ENCODE results near the gene SDS.

Gene SDS, protein sequence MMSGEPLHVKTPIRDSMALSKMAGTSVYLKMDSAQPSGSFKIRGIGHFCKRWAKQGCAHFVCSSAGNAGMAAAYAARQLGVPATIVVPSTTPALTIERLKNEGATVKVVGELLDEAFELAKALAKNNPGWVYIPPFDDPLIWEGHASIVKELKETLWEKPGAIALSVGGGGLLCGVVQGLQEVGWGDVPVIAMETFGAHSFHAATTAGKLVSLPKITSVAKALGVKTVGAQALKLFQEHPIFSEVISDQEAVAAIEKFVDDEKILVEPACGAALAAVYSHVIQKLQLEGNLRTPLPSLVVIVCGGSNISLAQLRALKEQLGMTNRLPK

DNA sequence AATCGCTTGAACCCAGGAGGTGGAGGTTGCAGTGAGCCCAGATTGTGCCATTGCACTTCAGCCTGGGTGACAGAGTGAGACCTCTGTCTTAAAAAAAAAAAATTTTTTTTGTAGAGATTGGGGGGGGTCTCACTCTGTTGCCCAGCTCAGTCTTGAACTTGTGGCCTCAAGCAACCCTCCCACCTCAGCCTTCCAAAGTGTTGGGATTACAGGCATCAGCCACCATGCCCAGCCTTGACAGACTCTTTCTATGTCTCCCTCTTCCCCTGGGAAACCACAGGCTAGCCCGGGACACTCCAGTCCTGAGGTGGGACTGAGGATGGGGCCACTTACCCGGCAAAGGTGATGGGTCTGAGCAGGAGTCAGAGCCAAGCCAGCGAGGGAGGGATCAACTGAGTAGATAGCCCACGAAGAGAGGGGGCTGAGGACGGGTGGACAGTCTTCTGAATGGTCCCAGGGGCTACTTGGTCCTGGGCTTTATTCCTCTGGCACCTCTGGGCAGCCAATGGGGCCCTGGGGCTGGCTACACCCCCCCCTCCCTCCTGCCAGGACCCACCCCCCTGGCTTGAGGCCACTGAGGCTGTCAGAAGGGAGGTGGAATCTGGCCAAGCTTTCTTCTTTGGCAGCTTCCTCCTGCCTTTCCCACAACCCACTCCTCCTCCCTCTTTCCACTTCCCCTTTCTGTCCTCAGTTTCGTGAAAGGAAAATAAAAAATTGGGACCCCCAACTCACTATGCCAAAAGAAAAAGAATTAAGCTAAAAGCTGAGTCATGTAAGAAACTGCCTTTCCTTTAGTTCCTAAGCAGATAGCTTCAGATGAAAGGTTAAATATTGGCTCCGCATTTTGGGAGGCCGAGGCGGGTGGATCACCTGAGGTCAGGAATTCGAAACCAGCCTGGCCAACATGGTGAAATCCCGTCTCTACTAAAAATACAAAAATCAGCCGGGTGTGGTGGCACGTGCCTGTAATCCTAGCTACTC is at the start of gene SDS:
SDS (minus strand) TSS at position 453 of the 981 bp plus-strand sequence. CDS start 4,179 bp downstream, outside the sequence.
- no peak for DNase-seq (ENCODE audit: low read depth)

DNA sequence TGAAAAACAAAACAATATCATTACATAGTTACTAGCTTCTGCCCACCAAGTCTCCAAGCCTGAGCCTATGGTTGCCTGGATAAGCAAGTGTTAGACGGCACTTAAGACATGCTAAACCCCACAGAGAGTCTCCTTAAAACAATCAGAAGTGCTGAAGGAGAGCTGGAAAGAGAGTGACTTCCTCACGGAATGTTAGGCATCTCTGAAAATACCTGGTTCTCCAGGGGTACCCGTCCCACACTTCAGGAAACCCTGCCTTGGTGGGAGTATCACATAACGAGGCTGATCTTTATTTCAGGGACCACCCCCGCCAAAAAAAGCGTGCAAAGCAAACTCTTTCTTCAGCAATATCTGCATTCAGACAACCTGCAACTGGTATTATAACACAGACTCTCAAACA is 49.6 kb upstream of the SDS start:
- no peak for DNase-seq (ENCODE audit: low read depth)

DNA sequence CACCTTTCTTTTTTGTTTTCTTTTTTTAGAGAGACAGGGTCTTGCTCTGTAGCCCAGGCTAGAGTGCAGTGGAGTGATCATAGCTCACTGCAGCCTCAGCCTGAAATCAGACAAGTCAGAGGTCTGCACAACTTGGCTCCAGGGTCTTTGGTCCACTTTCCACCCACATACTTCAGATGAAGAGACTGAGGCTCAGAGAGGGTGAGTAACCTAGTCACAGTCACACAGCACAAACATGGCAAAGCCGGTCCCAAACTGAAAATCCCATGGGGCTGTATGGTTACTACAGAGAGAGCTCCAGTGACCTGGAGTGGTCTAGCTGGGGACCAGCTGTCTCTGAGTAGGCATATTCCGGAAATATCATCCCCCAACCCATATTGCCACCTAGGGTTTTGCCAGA is 48.8 kb upstream of the SDS start:
- DNase-seq (ENCODE audit: low read depth), result no peak

DNA sequence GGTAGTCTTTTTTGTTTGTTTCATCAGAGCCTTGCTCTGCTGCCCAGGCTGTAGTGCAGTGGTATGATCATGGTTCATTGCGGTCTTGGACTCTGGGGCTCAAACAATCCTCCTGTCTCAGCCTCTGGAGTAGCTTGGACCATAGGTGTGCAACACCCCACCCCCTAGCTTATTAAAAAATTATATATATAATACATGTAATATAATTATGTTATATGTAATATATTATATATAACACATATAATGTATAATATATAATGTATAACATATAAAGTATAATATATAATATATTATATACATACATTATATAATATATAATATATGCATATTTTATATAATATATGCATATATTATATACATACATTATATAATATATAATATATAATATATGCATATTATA is 46.2 kb upstream of the SDS start:
- DNase-seq (ENCODE audit: low read depth), result no peak

DNA sequence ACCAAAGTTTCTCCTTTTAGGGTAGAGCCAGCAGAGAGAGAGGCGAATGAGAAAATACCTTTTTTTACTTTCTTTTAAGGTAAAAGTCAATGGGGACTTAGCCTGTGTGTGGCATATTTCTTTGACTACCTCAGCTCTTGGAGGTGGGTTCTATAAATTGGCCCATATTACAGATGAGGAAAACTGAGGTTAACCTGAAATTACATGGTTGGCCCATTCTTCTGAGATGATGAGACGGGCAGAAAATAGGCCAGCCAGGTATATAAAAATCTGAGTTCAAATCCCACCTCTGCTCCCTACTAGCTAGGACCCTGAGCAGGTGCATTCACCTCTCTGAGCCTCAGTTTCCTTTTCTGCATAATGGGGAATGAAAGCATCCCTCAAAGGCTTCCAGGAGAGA is 45.6 kb upstream of the SDS start:
- no peak for DNase-seq (ENCODE audit: low read depth)

DNA sequence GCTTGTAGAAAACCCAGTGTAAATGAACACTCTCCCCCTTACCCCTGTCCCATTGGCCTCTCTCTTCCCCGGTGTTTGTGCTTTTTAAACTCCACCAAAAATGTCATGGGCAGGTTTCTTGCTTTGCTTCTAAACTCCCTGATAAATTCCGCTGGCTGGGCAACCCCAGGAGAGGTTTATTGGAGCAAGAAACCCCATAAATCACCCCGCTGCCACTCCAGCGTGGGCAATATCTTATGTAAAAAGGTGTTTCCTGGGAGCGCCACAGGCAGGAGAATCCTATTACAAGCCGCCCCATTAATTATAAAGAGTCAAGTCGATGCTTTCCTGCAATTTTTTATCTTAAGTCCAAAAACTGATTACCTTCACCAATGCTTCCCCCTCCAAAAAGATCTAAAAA is 45.2 kb upstream of the SDS start:
- no peak for DNase-seq (ENCODE audit: low read depth)

DNA sequence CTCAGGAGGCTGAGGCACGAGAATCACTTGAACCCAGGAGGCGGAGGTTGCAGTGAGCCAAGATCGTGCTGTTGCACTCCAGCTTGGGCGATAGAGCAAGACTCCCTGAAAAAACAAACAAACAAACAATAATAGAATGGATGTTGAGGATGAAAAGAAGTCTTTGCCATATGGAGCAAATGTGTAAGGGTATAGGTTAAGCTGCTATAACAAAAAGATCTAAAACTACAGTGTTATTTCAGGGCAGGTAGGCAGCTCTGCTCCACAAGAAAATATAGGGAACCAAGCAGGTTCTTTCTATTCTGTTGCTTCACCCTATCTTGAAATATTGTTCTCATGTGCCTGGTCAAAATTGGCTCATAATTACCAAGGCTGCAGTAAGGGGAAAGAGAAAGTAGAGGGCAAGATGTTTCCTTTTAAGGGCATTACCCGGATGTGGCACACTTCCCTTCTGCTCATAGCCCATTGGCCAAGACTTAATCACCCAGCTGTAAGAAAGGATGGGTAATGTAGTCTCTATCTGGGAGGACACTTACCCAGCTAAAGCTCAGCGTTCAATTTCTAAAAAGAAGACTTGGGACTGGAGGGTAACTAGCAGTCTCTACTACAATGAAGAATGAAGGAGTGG is 42.0 kb upstream of the SDS start:
- no peak for DNase-seq (ENCODE audit: low read depth)

DNA sequence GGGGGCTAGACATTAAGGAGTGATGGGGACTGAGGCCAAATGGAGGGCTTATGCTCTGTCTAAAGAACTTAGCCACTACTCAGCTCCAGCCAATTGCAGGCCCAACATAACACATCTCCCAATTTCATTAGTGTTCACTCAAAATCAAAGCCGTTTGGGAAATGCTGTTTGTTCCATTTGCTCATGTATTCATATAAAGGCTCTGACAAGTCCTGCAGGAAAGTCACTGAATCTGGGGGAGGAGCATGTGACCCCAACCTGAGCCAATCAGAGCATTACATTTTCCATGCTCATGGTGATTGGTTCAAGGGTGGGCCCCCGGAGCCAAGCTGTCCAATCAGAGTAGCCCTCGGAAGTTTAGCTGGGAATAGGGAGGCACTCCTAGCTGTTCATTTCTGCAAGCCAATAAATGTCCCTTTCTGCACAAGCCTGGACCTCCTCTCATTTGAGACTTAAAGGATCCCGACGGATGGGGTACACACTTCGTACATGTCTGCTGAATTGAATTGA is 39.4 kb upstream of the SDS start:
- no peak for DNase-seq (ENCODE audit: low read depth)

DNA sequence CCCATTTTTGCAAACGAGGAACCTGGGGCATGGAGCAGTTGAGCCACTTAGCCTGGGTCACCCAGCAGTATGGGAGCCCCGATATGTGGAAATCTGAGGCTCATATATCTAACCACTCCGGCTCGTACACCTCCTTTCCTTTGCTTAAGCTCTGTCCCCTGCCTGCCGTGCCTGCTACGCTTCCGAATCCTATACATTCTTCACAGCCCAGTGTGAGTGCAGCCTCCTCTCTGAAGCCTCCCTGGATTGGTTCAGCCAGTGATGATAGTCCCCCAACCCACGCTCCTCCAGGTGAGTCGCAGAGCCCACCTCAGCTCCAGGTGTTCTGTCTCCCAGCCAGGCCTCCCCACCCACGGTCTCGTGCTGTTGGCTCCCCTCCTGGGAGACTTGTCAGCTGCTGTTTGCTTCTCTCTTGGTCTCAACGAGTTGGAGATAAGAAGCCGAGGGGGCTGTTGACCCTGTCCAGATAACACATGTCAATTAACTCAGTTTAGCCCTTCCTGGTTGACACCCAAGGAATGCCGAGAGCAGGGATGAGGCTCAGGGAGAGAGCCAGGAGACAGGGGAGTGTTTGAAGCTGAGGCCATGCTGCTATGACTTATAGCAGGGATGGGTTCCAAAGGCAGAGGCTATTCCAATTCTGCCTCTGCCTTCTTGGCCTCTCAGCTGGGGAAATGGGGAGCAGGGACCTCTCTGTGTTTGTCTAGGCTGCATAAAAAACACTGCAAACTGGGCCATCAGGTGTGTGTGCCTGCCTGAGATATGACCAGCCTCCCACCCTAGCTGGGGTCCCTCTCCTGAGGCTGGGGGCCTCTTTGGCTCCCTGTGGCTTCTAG is 37.5 kb upstream of the SDS start:
- DNase-seq (ENCODE audit: low read depth), result no peak

DNA sequence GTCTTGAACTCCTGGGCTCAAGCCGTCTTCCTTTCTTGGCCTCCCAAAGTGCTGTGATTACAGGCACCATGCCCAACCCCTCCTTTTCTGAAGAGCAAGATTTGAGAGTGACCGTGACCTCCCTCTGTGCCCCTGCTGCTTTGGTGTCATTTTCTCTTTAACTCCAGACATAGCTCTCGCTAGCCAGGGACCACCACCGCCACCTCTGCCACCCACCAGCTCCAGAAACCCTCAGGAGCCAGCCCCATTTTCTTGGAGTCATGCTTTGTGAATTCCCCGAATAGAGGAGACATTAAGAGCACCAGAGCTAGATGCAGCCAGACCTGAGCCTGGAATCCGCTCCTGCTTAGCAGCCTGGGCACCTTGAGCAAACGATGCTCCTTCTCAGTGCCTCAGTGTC is 36.6 kb upstream of the SDS start:
- no peak for DNase-seq (ENCODE audit: low read depth)

DNA sequence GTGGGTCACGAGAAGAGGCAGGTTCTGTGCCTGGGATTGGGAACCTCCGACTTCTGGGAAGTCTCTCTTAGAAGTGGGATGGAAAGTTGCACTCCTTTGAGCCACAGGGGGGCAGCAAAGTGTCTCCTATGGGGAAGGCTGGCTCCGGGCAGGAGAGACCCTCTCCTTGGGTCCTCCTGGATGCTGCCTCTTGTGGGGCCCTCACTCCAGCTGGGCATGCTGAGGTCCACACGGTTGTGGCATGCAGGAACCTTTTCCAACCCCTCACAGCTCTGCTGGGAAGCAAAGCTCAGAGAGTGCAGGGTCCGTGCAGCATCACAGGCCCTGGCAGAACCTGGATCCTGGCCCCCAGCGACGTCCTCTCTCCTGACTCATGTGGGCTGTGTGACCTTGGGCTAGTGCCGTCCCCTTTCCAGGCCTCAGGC is 35.9 kb upstream of the SDS start:
- DNase-seq (ENCODE audit: low read depth), result peak; percentile 66

DNA sequence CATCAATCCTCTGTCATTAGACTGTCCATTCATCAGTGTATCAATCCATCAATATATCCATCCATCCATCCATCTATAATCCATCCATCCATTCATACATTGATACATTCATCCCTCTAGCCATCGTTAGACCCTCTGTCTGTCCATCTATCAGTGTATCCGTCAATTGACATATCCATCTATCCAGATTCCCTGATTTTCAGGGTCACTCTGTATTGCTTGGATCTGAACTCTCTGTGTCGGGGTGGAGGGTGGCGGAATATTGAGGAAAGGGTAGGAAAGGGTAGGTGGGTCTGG is 35.6 kb upstream of the SDS start:
- no peak for DNase-seq (ENCODE audit: low read depth)

DNA sequence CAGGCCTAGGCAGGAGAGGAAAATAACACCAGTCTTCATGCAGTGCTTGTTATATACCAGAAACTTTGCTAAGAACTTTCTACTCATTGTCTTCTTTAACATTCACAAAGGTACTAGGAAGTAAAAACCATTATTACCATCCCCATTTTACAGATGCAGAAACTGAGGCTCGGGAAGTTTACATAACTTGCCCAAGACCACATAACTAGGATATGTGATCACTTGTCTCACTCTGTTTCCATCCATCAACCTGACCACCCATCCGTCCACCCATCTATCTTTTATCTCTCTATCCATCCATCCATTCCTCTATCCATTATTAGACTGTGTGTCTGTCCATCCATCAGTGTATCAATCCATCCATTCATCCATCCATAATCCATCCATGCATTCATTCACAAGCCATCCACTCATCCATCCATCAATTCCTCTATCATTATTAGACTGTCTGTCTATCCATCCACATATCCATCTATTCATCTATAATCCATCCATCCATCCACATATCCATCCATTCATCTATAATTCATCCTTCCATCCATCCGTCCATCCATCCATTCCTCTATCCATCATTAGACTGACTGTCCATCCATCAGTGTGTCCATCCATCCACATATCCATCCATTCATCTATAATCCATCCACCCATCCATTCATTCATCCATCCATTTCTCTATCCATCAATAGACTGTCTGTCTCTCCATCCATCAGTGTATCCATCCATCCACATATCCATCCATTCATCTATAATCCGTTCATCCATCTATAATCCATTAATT is 35.0 kb upstream of the SDS start:
- no peak for DNase-seq (ENCODE audit: low read depth)

DNA sequence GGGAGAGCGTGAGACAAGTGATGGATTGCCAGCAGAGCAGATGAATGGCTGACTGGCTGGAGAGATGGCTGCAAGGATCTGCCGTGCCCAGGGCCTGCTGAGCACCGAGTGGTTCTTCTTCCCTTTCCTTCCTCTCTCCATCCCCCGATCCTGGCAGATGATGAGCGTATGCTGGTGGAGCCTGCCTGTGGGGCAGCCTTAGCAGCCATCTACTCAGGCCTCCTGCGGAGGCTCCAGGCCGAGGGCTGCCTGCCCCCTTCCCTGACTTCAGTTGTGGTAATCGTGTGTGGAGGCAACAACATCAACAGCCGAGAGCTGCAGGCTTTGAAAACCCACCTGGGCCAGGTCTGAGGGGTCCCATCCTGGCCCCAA is 34.0 kb upstream of the SDS start:
- DNase-seq (ENCODE audit: low read depth), result no peak

DNA sequence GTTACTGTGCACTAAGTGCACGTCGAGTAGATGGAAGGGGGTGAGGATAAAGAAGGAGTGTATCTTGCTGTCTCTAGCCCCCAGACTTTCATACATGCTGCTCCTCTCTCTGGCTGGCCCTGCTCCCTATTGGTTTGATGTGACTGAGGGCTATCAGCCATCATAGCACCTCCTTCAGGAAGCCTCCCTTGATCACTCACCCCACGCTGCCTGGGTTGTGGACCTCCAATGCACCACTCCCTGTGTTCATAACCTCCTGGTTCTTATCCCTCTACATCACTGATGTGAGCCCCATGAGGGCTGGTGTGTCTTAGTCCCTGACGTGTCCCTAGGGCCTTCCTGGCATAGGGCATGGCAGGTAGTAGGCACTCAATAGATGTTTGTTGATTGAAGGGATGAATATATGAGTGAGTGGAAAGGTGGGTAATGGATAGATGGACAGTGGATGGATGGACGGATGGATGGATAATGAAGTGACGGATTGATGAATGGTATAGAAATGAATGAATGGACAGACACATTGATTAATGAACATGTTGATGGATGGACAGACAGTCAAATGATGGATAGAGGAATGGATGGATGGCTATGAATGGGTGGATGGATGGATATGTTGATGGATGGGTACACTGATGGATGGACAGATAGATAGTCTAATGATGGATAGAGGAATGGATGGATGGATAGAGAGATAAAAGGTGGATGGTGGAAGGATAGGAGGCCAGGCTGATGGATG is 33.5 kb upstream of the SDS start:
- no peak for DNase-seq (ENCODE audit: low read depth)

DNA sequence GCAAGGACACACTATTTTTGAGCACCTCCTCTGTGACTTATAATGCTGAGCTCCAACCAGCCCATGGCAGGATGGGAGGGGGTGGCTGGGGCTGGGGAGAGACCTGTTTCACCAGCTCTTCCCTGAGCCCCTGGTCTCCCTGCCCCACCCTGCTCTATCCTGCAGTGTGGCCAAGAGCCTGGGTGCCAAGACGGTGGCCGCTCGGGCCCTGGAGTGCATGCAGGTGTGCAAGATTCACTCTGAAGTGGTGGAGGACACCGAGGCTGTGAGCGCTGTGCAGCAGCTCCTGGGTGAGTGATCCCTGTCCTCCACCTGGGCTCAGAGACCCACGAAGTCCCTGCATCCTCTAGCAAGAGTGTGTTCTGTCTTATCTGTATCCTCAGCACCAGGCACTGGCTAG is 32.9 kb upstream of the SDS start:
- no peak for DNase-seq (ENCODE audit: low read depth)

DNA sequence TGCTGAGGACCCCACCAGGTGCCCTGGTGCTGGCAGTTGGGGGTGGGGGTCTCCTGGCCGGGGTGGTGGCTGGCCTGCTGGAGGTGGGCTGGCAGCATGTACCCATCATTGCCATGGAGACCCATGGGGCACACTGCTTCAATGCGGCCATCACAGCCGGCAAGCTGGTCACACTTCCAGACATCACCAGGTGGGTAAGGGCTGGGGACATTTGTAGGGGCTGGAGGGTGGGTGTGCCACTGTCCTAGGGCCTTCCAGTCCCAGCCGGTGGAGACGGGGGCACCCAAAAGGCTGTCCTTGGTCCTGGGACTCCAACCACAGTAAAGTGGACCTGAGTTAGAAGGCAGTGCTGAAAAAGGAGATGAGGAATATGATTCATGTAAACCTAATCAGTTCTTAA is 31.7 kb upstream of the SDS start:
- DNase-seq (ENCODE audit: low read depth), result no peak

DNA sequence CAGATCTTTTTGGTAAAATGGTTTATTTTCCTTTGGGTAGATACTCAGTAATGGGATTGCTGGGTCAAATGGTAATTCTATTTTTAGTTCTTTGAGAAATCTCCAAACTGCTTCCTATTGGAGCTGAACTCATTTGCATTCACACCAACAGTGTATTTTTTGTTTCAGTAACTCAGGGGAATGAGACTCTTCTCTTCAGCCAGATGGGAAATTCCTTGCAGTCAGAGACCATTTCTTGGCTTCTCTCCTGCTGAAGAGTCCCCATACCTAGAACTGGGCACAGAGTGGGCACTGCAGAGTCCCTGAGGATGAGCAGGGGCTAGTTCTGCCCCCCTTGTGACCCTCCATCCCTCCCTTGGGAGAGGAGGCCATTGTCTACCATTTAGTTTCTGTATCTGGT is 29.3 kb upstream of the SDS start:
- no peak for DNase-seq (ENCODE audit: low read depth)

DNA sequence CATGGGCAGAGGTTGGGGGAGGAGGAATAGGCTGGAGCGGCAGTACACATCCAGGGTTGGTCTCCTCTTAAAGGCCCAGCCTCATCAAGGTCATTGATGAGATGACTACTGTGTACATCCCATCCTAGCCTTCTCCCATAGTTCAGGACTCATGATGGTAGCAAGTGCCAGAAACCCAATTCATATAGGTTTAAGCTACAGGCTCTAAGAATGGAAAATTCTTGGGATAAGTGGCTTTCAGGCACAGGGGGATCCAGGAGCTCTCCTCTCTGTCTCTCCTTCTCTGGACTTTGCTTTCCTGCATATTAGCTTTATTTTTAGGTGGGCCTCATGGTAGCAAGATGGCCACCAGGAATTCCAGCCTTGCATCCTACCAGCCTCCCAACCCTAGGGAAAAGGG is 24.8 kb upstream of the SDS start:
- DNase-seq (ENCODE audit: low read depth), result no peak

DNA sequence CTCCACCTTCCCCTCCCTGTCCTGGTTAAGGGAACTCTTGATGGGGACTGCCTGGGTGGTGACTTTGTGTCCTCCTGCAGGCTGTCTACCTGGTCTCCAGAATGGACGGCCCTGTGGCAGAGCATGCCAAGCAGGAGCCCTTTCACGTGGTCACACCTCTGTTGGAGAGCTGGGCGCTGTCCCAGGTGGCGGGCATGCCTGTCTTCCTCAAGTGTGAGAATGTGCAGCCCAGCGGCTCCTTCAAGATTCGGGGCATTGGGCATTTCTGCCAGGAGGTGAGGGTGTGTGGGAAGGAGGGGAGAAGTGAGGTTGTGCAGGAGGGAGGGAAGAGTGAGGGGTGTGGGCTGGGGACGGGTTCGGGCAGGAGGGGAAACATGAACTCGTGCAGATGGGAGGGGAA is 24.2 kb upstream of the SDS start:
- no peak for DNase-seq (ENCODE audit: low read depth)

Measured in ELR (cell line).